Adrenal gland (tissue), 12 donors: ENCODE results near the gene ATP5MG. TPM values are rescaled to one million over a fixed set of nuclear protein-coding genes. Genes with fewer than 3 reads are reported as not detected.

ENCODE experiments used
- DNase-seq, 7 donors: peaks; one replicate each; pipeline ENCODE4 v3.0.0-alpha.2; 2019 to 2020
- H3K27ac ChIP-seq, 5 donors: fragments of 200-600 bp; sonication (generic) in 4 of 5; 1 replicate in 3 of 5; 2 replicates in 2 of 5; pipeline versions ENCODE4 v1.5.1 to v1.8.0; 2016 to 2020; ENCODE audit warnings: mild to moderate bottlenecking in 1 of 5
- H3K27me3 ChIP-seq: fragments of 200-600 bp; 2 replicates; pipeline ENCODE4 v1.8.0; 2021
- H3K36me3 ChIP-seq, 2 donors: fragments of 200-600 bp; replicated peaks in 1 of 2; 1 replicate in 1 of 2; 2 replicates in 1 of 2; pipeline versions ENCODE4 v1.5.1 to v1.8.0; 2018 to 2022
- H3K4me1 ChIP-seq, 2 donors: fragments of 200-600 bp; replicated peaks in 1 of 2; 1 replicate in 1 of 2; 2 replicates in 1 of 2; pipeline versions ENCODE4 v1.5.1 to v1.8.0; 2018 to 2021
- H3K4me3 ChIP-seq, 4 donors: fragments of 200-600 bp; sonication (generic) in 3 of 4; one replicate each; pipeline ENCODE4 v1.5.1; 2016 to 2018
- H3K9me3 ChIP-seq, 3 donors: fragments of 200-600 bp; sonication (generic) in 1 of 3; replicated peaks in 1 of 3; 1 replicate in 2 of 3; 2 replicates in 1 of 3; pipeline versions ENCODE4 v1.5.1 to v1.8.0; 2016 to 2021
- CTCF ChIP-seq, 6 experiments: fragments of 450-650 bp in 4 of 6; fragments of 200-600 bp in 2 of 6; sonication (generic) in 1 of 6; IDR thresholded peaks; 1 replicate in 5 of 6; 2 replicates in 1 of 6; pipeline versions ENCODE4 v1.5.1 to v1.8.0; 2016 to 2021; ENCODE audit warnings: antibody characterized with exemption in 6 of 6, mild to moderate bottlenecking in 2 of 6, moderate library complexity in 1 of 6
- POLR2A ChIP-seq, 2 donors: fragments of 450-650 bp; IDR thresholded peaks; one replicate each; pipeline ENCODE4 v1.6.1; 2017; ENCODE audit warnings: antibody characterized with exemption in 2 of 2, mild to moderate bottlenecking in 2 of 2, moderate library complexity in 1 of 2
- WGBS, 4 donors: extraction: QIAGEN DNeasy Blood & Tissue Kit in 2 of 4; methylation state at CpG; one replicate each; pipeline versions ENCODE4 v1.1.5 to v1.1.7; 2013 to 2017; 5-methylcytosine and 5-hydroxymethylcytosine counted together
- intact Hi-C, 2 donors: fragments of 100-400 bp; cut with DNase I; formaldehyde crosslinking; loops; one replicate each; pipeline versions ENCODE4 v1.14.1 to v1.15.0; 2022 to 2023
- polyA plus RNA-seq, 3 donors: library from polyadenylated mRNA; stranded (reverse); fragments of 200-250 nt in 2 of 3; fragments of 350-450 nt in 1 of 3; fragmentation: Illumina TruSeq in 1 of 3; extraction: RNeasy Lipid Tissue Mini Kit (QIAGEN cat#74804) in 1 of 3; gene quantifications; one replicate each; pipeline ENCODE4 v1.2.3, GENCODE V29; 2013 to 2014
- total RNA-seq, 9 donors: library from RNA; depleted of rRNA in 4 of 9; stranded (reverse); fragments of >200 nt in 4 of 9; fragments of 120-200 nt in 1 of 9; fragmentation: NEBNext Ultra II Directional in 1 of 9; extraction: Animal tissue kit (Norgen Biotek cat#: 25700) in 1 of 9; gene quantifications; one replicate each; pipeline versions ENCODE4 v1.1.0 to v1.2.4, GENCODE V29; 2013 to 2023
- donor health status: healthy with polysubstance abuse.
- donor health status: Bipolar disorder and iron deficiency.
- donor health status: DM: yes; HTN: yes; CAD: no.
- donor health status: DM: no; HTN: no; CAD: no.
- donor health status: DM: no; HTN: no; CAD: no.
- donor health status: DM: yes; HTN: yes; CAD: no.

Gene ATP5MG
- total and polyA plus RNA-seq, 12 donors = 51.8 to 857 (median 324) TPM

- Histone ChIP-seq H3K36me3 (no peaks in the 10 kb centered on the region), H3K4me3 (no peak overlapping the region), H3K4me1 (peaks cover 16 to 50% of the 10 kb centered on the region in 2 donors), H3K9me3 (no peaks in the 10 kb centered on the region), H3K27me3 (no peaks in the 10 kb centered on the region), H3K27ac (no peak overlapping the region)
- no peak for DNase-seq
- TF ChIP-seq POLR2A (IDR thresholded peaks at IDR 0.05) (no peak), CTCF (IDR thresholded peaks at IDR 0.05) (no peak)
- intact Hi-C loops = no loop called here
- 80 to 93% (median 85%) methylated on average over 2 of the region's 2 CpGs for WGBS, 4 donors
Measured at GRCh38 chr11:118443590-118444218, 42.3 kb downstream of the ATP5MG start.

- no peak for DNase-seq
- Histone ChIP-seq H3K4me3 (no peak overlapping the region), H3K27ac (no peak overlapping the region), H3K36me3 (no peaks in the 10 kb centered on the region), H3K4me1 (peaks cover 6 to 19% of the 10 kb centered on the region in 2 donors), H3K27me3 (no peaks in the 10 kb centered on the region), H3K9me3 (no peaks in the 10 kb centered on the region)
- 88 to 96% (median 94%) methylated on average over 4 of the region's 4 CpGs for WGBS, 4 donors
- TF ChIP-seq CTCF (IDR thresholded peaks at IDR 0.05) = no peak
- TF ChIP-seq POLR2A (IDR thresholded peaks at IDR 0.05) = no peak
- intact Hi-C loops = no loop called here
Measured at GRCh38 chr11:118447423-118447822, 46.0 kb downstream of the ATP5MG start.

- H3K9me3 ChIP-seq = no peaks in the 10 kb centered on the region
- no peaks in the 10 kb centered on the region for H3K27me3 ChIP-seq
- no peaks in the 10 kb centered on the region for H3K36me3 ChIP-seq
- TF ChIP-seq CTCF (IDR thresholded peaks at IDR 0.05) = no peak
- no peak for TF ChIP-seq POLR2A (IDR thresholded peaks at IDR 0.05)
- H3K4me1 ChIP-seq = peaks cover 6 to 11% of the 10 kb centered on the region in 2 donors
- DNase-seq = no peak
- no peak overlapping the region for H3K27ac ChIP-seq
- H3K4me3 ChIP-seq = no peak overlapping the region
- intact Hi-C loops = no loop called here
Measured at GRCh38 chr11:118448294-118448693, 46.9 kb downstream of the ATP5MG start.

- H3K27me3 ChIP-seq = no peaks in the 10 kb centered on the region
- no peak for DNase-seq
- TF ChIP-seq POLR2A (IDR thresholded peaks at IDR 0.05) (no peak), CTCF (IDR thresholded peaks at IDR 0.05) (no peak)
- H3K4me1 ChIP-seq = peaks cover 6 to 11% of the 10 kb centered on the region in 2 donors
- no peaks in the 10 kb centered on the region for H3K9me3 ChIP-seq
- intact Hi-C loops = no loop called here
- no peak overlapping the region for H3K27ac ChIP-seq
- H3K36me3 ChIP-seq = no peaks in the 10 kb centered on the region
- H3K4me3 ChIP-seq = no peak overlapping the region
- 85 to 97% (median 94%) methylated on average over 4 of the region's 4 CpGs for WGBS, 4 donors
Measured at GRCh38 chr11:118449316-118449918, 48.0 kb downstream of the ATP5MG start.
